IMR-90 (cell line): ENCODE results near the gene ZNF311. TPM values are rescaled to one million over a fixed set of nuclear protein-coding genes. Genes with fewer than 3 reads are reported as not detected.
A peak's percentile ranks its signal among the peaks of the same experiment; 100 is the strongest.

Experiments
- ATAC-seq: fragments of 200-7000 bp; cut with Tn5 transposase; 2 replicates; pipeline ENCODE4 v1.9.1; 2020; ENCODE audit warnings: low read depth, mild to moderate bottlenecking, moderate library complexity
- BruUV-seq: library from RNA; stranded (reverse); fragments of 400-500 nt; replicated peaks from 2 replicates; lab custom pipeline; 2021; lab: Mats Ljungman, UMichigan
- CTCF ChIA-PET: fragments of 300-600 bp; formaldehyde crosslinking; extraction: SDS; loops from one replicate; lab custom pipeline; 2021; ENCODE audit warnings: antibody characterized with exemption; lab: Yijun Ruan, JAX
- POLR2A ChIA-PET: fragments of 300-600 bp; sonication (Branson Sonifier 250); formaldehyde crosslinking; loops from one replicate; lab custom pipeline; 2022; ENCODE audit warnings: antibody characterized with exemption; ENCODE audit not compliant: unreplicated experiment; lab: Charles Lee
- DNase-seq: peaks from one replicate; pipeline ENCODE4 v3.0.0; 2013
- H2AFZ ChIP-seq: replicated peaks from 2 replicates; pipeline ENCODE3; 2013; ENCODE audit warnings: low read length, mild to moderate bottlenecking; ENCODE audit not compliant: poor library complexity
- H2AK5ac ChIP-seq: 2 replicates; pipeline ENCODE4 v1.6.1; 2013; ENCODE audit warnings: low read depth, low read length, inconsistent platforms
- H2AK9ac ChIP-seq: replicated peaks from 2 replicates; pipeline ENCODE3; 2013; ENCODE audit warnings: mild to moderate bottlenecking, low read depth, low read length, moderate library complexity; ENCODE audit not compliant: poor library complexity
- H2BK120ac ChIP-seq: 2 replicates; pipeline ENCODE4 v1.6.1; 2013; ENCODE audit warnings: low read depth, low read length, inconsistent platforms
- H2BK15ac ChIP-seq: 3 replicates; pipeline ENCODE4 v1.6.1; 2013; ENCODE audit warnings: low read depth, low read length, inconsistent platforms
- H2BK20ac ChIP-seq: 2 replicates; pipeline ENCODE4 v1.6.1; 2013; ENCODE audit warnings: low read depth, mild to moderate bottlenecking, inconsistent platforms, low read length, moderate library complexity
- H2BK5ac ChIP-seq: 2 replicates; pipeline ENCODE4 v1.6.1; 2013; ENCODE audit warnings: mild to moderate bottlenecking, low read depth, low read length, inconsistent platforms; ENCODE audit not compliant: poor library complexity, severe bottlenecking
- H3K14ac ChIP-seq: replicated peaks from 2 replicates; pipeline ENCODE4 v1.6.1; 2013; ENCODE audit warnings: low read depth, low read length, inconsistent platforms
- H3K18ac ChIP-seq: 2 replicates; pipeline ENCODE4 v1.6.1; 2013; ENCODE audit warnings: low read depth, low read length, control low read depth
- H3K23ac ChIP-seq: 2 replicates; pipeline ENCODE4 v1.6.1; 2013; ENCODE audit warnings: low read depth, low read length, inconsistent platforms
- H3K27ac ChIP-seq: 2 replicates; pipeline ENCODE4 v1.5.1; 2013; ENCODE audit warnings: mild to moderate bottlenecking, control low read depth, low read length; ENCODE audit not compliant: insufficient read depth
- H3K27me3 ChIP-seq: 2 replicates; pipeline ENCODE4 v1.6.1; 2013; ENCODE audit warnings: low read length; ENCODE audit not compliant: control insufficient read depth, insufficient read depth
- H3K36me3 ChIP-seq: 2 replicates; pipeline ENCODE4 v1.6.1; 2013; ENCODE audit warnings: low read length, mixed read lengths; ENCODE audit not compliant: control insufficient read depth, insufficient read depth
- H3K4ac ChIP-seq: 2 replicates; pipeline ENCODE4 v1.6.1; 2013; ENCODE audit warnings: low read depth, low read length, inconsistent platforms
- H3K4me1 ChIP-seq: 2 replicates; pipeline ENCODE4 v1.6.1; 2013; ENCODE audit warnings: low read length, mixed read lengths; ENCODE audit not compliant: control insufficient read depth, insufficient read depth
- H3K4me2 ChIP-seq: 2 replicates; pipeline ENCODE4 v1.6.1; 2013; ENCODE audit warnings: low read depth, mild to moderate bottlenecking, control low read depth, low read length, moderate library complexity
- H3K4me3 ChIP-seq: 2 replicates; pipeline ENCODE4 v1.5.1; 2013; ENCODE audit warnings: low read depth, mild to moderate bottlenecking, control low read depth, low read length, moderate library complexity; ENCODE audit not compliant: insufficient read depth
- H3K56ac ChIP-seq: 2 replicates; pipeline ENCODE4 v1.6.1; 2013; ENCODE audit warnings: low read length, inconsistent platforms; ENCODE audit not compliant: insufficient read depth; ENCODE audit errors: extremely low read depth
- H3K79me1 ChIP-seq, 2 experiments: 2 replicates each; pipeline ENCODE4 v1.6.1; 2013; ENCODE audit warnings: low read length in 2 of 2, inconsistent platforms in 1 of 2, low read depth in 1 of 2
- H3K9ac ChIP-seq: 2 replicates; pipeline ENCODE4 v1.6.1; 2013; ENCODE audit warnings: low read depth, low read length, control low read depth
- H3K9me1 ChIP-seq: 2 replicates; pipeline ENCODE4 v1.6.1; 2013; ENCODE audit warnings: low read length, inconsistent platforms; ENCODE audit not compliant: insufficient read depth
- H3K9me3 ChIP-seq: 2 replicates; pipeline ENCODE4 v1.6.1; 2013; ENCODE audit warnings: low read length; ENCODE audit not compliant: control insufficient read depth, insufficient read depth
- H4K20me1 ChIP-seq: 2 replicates; pipeline ENCODE4 v1.6.1; 2013; ENCODE audit warnings: low read length, inconsistent platforms; ENCODE audit not compliant: insufficient read depth
- H4K5ac ChIP-seq: 2 replicates; pipeline ENCODE4 v1.6.1; 2013; ENCODE audit warnings: mild to moderate bottlenecking, low read depth, low read length, control low read depth
- H4K8ac ChIP-seq, 2 experiments: 2 replicates each; pipeline ENCODE4 v1.6.1; 2013; ENCODE audit warnings: low read depth in 2 of 2, low read length in 2 of 2, control low read depth in 1 of 2, inconsistent platforms in 1 of 2
- H4K91ac ChIP-seq: 2 replicates; pipeline ENCODE4 v1.6.1; 2013; ENCODE audit warnings: low read depth, low read length, inconsistent platforms; ENCODE audit not compliant: insufficient read depth
- BHLHE40 ChIP-seq: fragments of 150-350 bp; IDR thresholded peaks from 2 replicates; pipeline ENCODE4 v1.6.1; 2016; ENCODE audit warnings: mild to moderate bottlenecking, low read depth, low read length
- CEBPB ChIP-seq: IDR thresholded peaks from 2 replicates; pipeline ENCODE4 v1.6.1; 2012; ENCODE audit warnings: low read depth, low read length, improper control_type of control experiment
- CHD1 ChIP-seq: IDR thresholded peaks from 2 replicates; pipeline ENCODE4 v1.6.1; 2012; ENCODE audit warnings: low read depth, low read length, improper control_type of control experiment
- CTCF ChIP-seq: conservative IDR thresholded peaks from 2 replicates; pipeline ENCODE4 v1.5.1; 2012; ENCODE audit warnings: mild to moderate bottlenecking, low read depth, low read length, improper control_type of control experiment
- ELK1 ChIP-seq: fragments of 150-350 bp; IDR thresholded peaks from 2 replicates; pipeline ENCODE4 v1.6.1; 2016; ENCODE audit warnings: low read depth, mild to moderate bottlenecking, low read length, moderate library complexity, borderline replicate concordance
- FOS ChIP-seq: fragments of 150-350 bp; IDR thresholded peaks from 2 replicates; pipeline ENCODE4 v1.6.1; 2016; ENCODE audit warnings: low read depth, low read length
- MAZ ChIP-seq: IDR thresholded peaks from 2 replicates; pipeline ENCODE4 v1.6.1; 2012; ENCODE audit warnings: low read depth, mild to moderate bottlenecking, low read length, improper control_type of control experiment, moderate library complexity, borderline replicate concordance
- NFE2L2 ChIP-seq: fragments of 150-350 bp; IDR thresholded peaks from 2 replicates; pipeline ENCODE4 v1.6.1; 2016; ENCODE audit warnings: low read depth, mild to moderate bottlenecking, low read length
- POLR2A ChIP-seq: IDR thresholded peaks from 2 replicates; pipeline ENCODE4 v1.6.1; 2012; ENCODE audit warnings: mild to moderate bottlenecking, low read depth, low read length
- RAD21 ChIP-seq: IDR thresholded peaks from 2 replicates; pipeline ENCODE4 v1.6.1; 2012; ENCODE audit warnings: low read length, improper control_type of control experiment
- RFX5 ChIP-seq: IDR thresholded peaks from 2 replicates; pipeline ENCODE4 v1.8.0; 2012; ENCODE audit warnings: low read depth, mild to moderate bottlenecking, low read length, moderate library complexity
- SMC3 ChIP-seq: fragments of 150-350 bp; IDR thresholded peaks from 2 replicates; pipeline ENCODE4 v1.6.1; 2016; ENCODE audit warnings: low read depth, mild to moderate bottlenecking, antibody characterized with exemption, low read length, moderate library complexity
- WGBS, 2 experiments: methylation state at CpG; one replicate each; pipeline versions ENCODE4 v1.1.5 to v1.1.7; 2013; ENCODE audit warnings: missing lambda C conversion rate in 2 of 2; ENCODE audit not compliant: insufficient read length in 1 of 2; ENCODE audit errors: extremely low coverage in 2 of 2; 5-methylcytosine and 5-hydroxymethylcytosine counted together
- dilution Hi-C: fragments of 300-500 bp; cut with HindIII; formaldehyde crosslinking; loops from one replicate; pipeline ENCODE4 v1.14.3; 2018; ENCODE audit warnings: low sequenced_read_pairs; ENCODE audit not compliant: unreplicated experiment
- in situ Hi-C: fragments of 300-500 bp; cut with MboI; formaldehyde crosslinking; loops from 3 replicates; pipeline ENCODE4 v1.14.3; 2019; ENCODE audit warnings: low sequenced_read_pairs, inconsistent platforms, mixed read lengths
- intact Hi-C: fragments of 100-400 bp; cut with micrococcal nuclease; formaldehyde crosslinking; loops from 2 replicates; pipeline ENCODE4 v1.10.0; 2022
- polyA plus RNA-seq, 3 experiments: library from polyadenylated mRNA; depleted of rRNA; stranded (reverse); fragments of >200 nt; gene quantifications; 2 replicates each; pipeline ENCODE4 v1.2.3, GENCODE V29; 2012; ENCODE audit warnings: low replicate concordance in 1 of 3
- total RNA-seq: library from RNA; depleted of rRNA; stranded (reverse); fragments of >200 nt; gene quantifications from 2 replicates; pipeline ENCODE4 v1.2.3, GENCODE V29; 2012

Gene ZNF311
- total and polyA plus RNA-seq, 2 of the 4 experiments (the other 2 are of a cell fraction) = 0.34 to 0.36 TPM

- Histone ChIP-seq H3K79me1 (no peaks in the 10 kb centered on the region), H2AK5ac (no peak overlapping the region), H4K5ac (no peak overlapping the region), H3K9me3 (no peaks in the 10 kb centered on the region), H3K14ac (no peak overlapping the region), H3K27me3 (peaks cover 10% of the 10 kb centered on the region), H4K8ac (no peak overlapping the region), H3K9ac (peak overlapping the region; percentile 55), H2BK15ac (no peak overlapping the region), H3K18ac (no peak overlapping the region), H3K4me1 (no peaks in the 10 kb centered on the region), H3K56ac (no peak overlapping the region), H3K27ac (no peak overlapping the region; the same call in 1 of the 2 replicates), H2BK20ac (no peak overlapping the region), H3K9me1 (no peaks in the 10 kb centered on the region), H3K23ac (no peak overlapping the region), H2AFZ (peak overlapping the region; percentile 97), H2BK120ac (no peak overlapping the region), H2AK9ac (peak overlapping the region; percentile 66), H4K91ac (no peak overlapping the region), H3K4ac (no peak overlapping the region), H3K36me3 (no peaks in the 10 kb centered on the region), H4K20me1 (no peaks in the 10 kb centered on the region), H3K4me3 (peak overlapping the region; percentile 64), H2BK5ac (no peak overlapping the region), H3K4me2 (peak overlapping the region; percentile 100)
- dilution Hi-C loops = no loop called here
- CTCF ChIA-PET = interaction anchor here (0.7 to 1.5 kb wide), 8 partner anchors 9 to 368 kb away, joined by 3 to 7 read pairs (median 3); no protein-coding TSS in a partner anchor
- WGBS, 2 experiments = no CpG with 5 or more reads among the region's 41 CpGs
- BruUV-seq = no TSS peak
- intact Hi-C loops = loop anchor here (1.0 to 10.0 kb wide), 7 partner anchors 34 to 573 kb away; no protein-coding TSS in a partner anchor
- TF ChIP-seq SMC3 (peak; percentile 76), BHLHE40 (no peak), MAZ (no peak), FOS (no peak), CHD1 (no peak), RFX5 (no peak), CEBPB (no peak), RAD21 (peak; percentile 73), NFE2L2 (no peak), ELK1 (no peak), CTCF (peak; percentile 78), POLR2A (no peak)
- DNase-seq (peak; percentile 76), ATAC-seq (peak; percentile 97)
- in situ Hi-C loops = loop anchor here (5.0 kb wide), 1 partner anchor 179 kb away; no protein-coding TSS in a partner anchor
- POLR2A ChIA-PET = no interaction called here
Observed at GRCh38 chr6:29016559-29017427, 11.7 kb upstream of the ZNF311 start.
